Measurements from ENCODE around the gene PKD1L1.

Gene PKD1L1

GRCh38 chr7:47783456-47784223 lies 164.6 kb downstream of the PKD1L1 start:
- H3K27ac ChIP-seq: no peak overlapping the region
- no peak for TF ChIP-seq CTCF (IDR thresholded peaks at IDR 0.05)
- no peak for TF ChIP-seq ZFX (IDR thresholded peaks at IDR 0.05; ENCODE audit: borderline replicate concordance)

- H3K27ac ChIP-seq: no peak overlapping the region
- no peak for TF ChIP-seq CTCF (IDR thresholded peaks at IDR 0.05)
Measured at GRCh38 chr7:47782792-47783191, 165.5 kb downstream of the PKD1L1 start.

- TF ChIP-seq ZFX (IDR thresholded peaks at IDR 0.05; ENCODE audit: borderline replicate concordance) (no peak), CTCF (IDR thresholded peaks at IDR 0.05) (no peak)
- no peak overlapping the region for H3K27ac ChIP-seq
Measured at GRCh38 chr7:47782022-47782421, 166.2 kb downstream of the PKD1L1 start.

GRCh38 chr7:47780555-47780954 lies 167.7 kb downstream of the PKD1L1 start:
- TF ChIP-seq ZFX (IDR thresholded peaks at IDR 0.05; ENCODE audit: borderline replicate concordance) (no peak), CTCF (IDR thresholded peaks at IDR 0.05) (no peak)
- no peak overlapping the region for H3K27ac ChIP-seq

GRCh38 chr7:47779341-47779771 lies 168.9 kb downstream of the PKD1L1 start:
- H3K27ac ChIP-seq: no peak overlapping the region
- TF ChIP-seq ZFX (IDR thresholded peaks at IDR 0.05; ENCODE audit: borderline replicate concordance) (no peak), CTCF (IDR thresholded peaks at IDR 0.05) (no peak)

GRCh38 chr7:47778153-47778661 lies 170.1 kb downstream of the PKD1L1 start:
- TF ChIP-seq ZFX (IDR thresholded peaks at IDR 0.05; ENCODE audit: borderline replicate concordance) (no peak), CTCF (IDR thresholded peaks at IDR 0.05) (no peak)
- no peak overlapping the region for H3K27ac ChIP-seq

- no peak overlapping the region for H3K27ac ChIP-seq
- TF ChIP-seq CTCF (IDR thresholded peaks at IDR 0.05): no peak
- no peak for TF ChIP-seq ZFX (IDR thresholded peaks at IDR 0.05; ENCODE audit: borderline replicate concordance)
Measured at GRCh38 chr7:47777531-47778152, 170.6 kb downstream of the PKD1L1 start.

Measured in 22Rv1 (cell line).